D721Med (cell line): ENCODE results near the gene ZNF419.
"Not testable (repeated sequence)": the region's sequence is repeated elsewhere in the genome, so short reads cannot be mapped to it uniquely, and the experiment has no call there.

Experiments
- DNase-seq: peaks from one replicate; pipeline ENCODE4 v3.0.0; 2011; ENCODE audit warnings: low spot score; ENCODE audit not compliant: insufficient read length
- FAIRE-seq: peaks from 2 replicates; lab custom pipeline; 2011; peaks lifted over from hg19 to GRCh38; lab: Jason Lieb, UNC
- TF ChIP-seq, protein P1 (sequence below): IDR thresholded peaks from 2 replicates; pipeline ENCODE4 v1.5.1; 2012; ENCODE audit warnings: mild to moderate bottlenecking, control low read depth; ENCODE audit not compliant: insufficient read depth; ENCODE audit errors: missing control alignments

The ZNF419 gene

DNA sequence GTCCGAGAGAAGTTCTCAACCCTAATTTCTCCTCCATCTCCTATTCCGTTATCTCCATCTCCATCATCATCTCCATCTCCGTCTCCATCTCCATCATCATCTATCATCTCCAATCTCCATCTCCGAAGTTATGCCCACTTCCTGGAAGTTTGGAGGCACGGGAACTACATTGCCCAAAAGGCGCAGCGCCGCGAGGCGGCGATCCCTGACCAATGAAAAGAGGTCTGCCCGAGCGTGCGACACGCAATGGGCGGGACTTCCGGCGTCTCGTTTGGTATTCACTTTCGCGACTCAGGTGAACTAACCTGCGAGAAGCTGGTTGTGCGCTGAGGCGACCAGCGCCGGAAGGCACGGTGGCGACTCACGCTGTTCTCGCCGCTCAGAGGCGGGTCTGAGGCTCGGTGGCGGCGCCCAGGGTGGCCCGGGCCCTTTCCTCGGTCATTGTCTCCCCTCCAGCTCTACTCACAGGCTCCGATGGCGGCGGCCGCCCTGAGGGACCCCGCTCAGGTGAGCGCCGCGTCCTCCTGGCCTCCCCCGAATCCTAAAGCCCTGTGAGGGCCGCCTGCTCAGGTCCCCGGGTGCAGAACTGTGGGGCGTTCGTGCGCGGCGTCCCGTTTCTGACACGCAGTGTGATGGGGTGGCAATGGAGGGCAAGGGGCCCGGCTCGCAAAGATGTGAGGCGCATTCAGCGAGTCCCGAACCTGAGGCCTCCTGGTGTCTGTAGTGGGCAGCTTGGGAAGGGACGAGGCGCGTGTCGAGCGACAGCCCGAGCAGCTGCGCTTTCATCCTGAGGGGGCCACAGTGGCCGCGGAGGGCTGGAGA lies at the start of gene ZNF419:
Gene ZNF419, plus strand, starts transcription at position 274 of the 822 bp plus-strand sequence. Its CDS starts 201 bp downstream, at position 475.
- FAIRE-seq: not testable (repeated sequence)
- DNase-seq: peak; percentile 50

DNA sequence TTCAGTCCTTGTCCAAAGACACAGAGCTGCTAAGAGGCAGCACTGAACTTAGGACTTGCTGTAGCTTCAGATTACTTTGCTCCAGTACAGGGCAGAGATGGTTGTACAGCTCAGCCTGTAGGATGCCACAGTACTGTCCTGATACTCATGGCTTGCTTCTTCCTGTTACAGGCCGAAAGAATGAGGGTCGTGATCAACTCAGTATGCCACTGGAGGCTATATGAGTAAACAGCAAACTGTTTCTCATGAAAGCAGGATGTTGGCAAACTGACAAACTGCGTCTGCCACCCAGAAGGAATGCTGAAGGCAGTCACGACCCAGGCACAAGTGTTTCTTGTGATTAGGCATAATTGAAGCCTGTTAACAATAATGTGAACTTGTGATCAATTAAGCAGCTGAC lies 49.6 kb upstream of the ZNF419 start:
- FAIRE-seq: no peak
- no peak for DNase-seq
- TF ChIP-seq, protein P1, sequence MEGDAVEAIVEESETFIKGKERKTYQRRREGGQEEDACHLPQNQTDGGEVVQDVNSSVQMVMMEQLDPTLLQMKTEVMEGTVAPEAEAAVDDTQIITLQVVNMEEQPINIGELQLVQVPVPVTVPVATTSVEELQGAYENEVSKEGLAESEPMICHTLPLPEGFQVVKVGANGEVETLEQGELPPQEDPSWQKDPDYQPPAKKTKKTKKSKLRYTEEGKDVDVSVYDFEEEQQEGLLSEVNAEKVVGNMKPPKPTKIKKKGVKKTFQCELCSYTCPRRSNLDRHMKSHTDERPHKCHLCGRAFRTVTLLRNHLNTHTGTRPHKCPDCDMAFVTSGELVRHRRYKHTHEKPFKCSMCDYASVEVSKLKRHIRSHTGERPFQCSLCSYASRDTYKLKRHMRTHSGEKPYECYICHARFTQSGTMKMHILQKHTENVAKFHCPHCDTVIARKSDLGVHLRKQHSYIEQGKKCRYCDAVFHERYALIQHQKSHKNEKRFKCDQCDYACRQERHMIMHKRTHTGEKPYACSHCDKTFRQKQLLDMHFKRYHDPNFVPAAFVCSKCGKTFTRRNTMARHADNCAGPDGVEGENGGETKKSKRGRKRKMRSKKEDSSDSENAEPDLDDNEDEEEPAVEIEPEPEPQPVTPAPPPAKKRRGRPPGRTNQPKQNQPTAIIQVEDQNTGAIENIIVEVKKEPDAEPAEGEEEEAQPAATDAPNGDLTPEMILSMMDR: no peak

DNA sequence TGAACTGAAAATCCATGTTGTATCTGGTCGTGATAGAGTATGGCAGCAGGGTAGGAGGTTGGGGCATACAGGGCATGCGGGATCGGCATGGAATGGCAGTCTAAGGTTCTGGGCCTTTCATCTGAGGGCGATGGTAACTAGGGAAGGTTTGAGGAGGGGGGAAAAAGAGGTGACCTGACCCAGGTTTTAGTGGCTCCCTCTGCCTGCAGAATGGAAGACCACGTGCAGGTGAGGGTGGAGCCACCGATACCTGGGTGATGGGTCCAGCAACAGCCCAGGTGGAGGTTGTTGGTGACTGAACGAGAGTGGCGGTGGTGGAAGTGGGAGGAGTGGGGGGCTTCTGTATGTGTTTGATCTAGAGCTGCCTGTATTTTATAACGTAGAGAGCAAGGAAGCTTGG lies 48.6 kb upstream of the ZNF419 start:
- TF ChIP-seq, protein P1: no peak
- FAIRE-seq (no peak), DNase-seq (no peak)

DNA sequence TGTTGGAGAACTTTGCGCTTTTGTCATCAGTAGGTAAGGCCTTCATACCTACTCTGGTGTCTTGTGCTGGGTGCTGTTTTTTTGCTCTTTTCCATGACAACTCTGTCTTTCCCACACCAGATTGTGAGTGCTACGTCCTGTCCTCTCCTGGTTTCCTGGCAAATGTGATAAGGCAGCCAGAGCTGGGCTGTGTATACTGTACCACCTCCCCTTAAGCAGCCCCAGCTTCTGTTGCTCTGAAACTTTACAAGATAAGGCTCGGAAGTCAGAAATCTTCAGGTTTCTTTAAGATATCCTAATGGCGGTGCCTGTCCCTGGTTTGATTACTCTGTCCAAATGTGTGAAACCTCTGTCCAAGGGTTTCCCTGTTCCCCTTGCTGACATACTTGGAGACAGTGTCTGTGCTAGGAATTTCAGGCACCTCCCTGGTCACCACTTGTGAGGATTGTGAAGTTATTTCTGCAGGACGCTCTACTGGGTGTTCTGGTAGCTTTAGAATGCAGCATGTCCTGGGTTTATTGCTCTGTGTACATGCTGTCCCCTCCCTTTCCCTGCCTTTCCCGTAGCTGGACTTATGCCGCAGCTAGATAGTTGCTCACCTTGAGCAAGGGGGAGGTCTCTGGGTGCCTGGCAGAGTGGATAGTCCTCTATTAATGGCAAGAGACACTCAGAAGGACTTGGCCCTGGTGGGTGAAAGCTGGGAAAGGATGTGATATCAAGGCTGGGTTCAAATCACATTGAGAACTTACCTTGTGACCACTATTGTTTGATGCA lies 45.4 kb upstream of the ZNF419 start:
- no peak for FAIRE-seq
- TF ChIP-seq, protein P1: no peak
- DNase-seq: no peak

DNA sequence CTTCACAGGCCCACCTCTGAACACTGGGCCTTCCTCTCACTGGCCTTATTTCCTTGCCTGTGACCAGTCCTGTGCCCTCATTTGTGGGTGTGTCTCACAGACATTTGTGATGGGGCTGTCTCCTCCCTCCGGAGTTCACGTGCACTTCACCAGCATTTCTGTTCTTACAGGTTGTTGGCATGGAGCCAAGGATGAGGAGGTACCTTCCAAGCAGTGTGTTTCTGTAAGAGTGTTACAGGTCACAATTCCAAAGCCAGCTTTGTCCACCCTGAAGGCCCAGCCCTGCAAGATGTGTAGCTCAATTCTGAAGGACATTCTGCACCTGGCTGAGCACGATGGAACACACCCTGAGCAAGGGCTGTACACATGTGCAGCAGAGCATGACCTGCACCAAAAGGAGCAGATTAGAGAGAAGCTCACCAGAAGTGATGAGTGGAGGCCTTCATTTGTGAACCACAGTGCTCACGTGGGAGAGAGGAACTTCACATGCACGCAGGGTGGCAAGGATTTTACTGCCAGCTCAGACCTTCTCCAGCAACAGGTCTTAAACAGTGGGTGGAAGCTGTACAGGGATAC lies 44.3 kb upstream of the ZNF419 start:
- no peak for FAIRE-seq
- TF ChIP-seq, protein P1: no peak
- DNase-seq: no peak

DNA sequence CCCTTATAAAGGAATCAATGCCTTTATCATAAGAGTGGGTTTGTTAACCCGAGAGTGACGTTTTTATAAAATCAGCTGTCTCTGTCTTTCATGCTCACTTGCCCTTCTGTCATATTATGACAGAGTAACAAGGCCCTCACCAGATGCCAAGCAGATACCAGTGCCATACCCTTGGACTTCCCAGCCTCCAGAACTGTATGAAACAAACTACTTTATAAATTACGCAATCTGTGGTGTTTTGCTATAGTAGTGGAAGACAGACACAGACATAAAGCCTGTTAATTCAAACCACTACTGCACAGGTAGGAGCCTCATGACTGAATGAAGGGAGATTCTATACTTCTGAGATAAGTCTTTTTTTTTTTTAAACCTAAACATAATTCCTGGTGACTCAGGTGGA lies 35.2 kb upstream of the ZNF419 start:
- TF ChIP-seq, protein P1: no peak
- DNase-seq: no peak
- FAIRE-seq: no peak

DNA sequence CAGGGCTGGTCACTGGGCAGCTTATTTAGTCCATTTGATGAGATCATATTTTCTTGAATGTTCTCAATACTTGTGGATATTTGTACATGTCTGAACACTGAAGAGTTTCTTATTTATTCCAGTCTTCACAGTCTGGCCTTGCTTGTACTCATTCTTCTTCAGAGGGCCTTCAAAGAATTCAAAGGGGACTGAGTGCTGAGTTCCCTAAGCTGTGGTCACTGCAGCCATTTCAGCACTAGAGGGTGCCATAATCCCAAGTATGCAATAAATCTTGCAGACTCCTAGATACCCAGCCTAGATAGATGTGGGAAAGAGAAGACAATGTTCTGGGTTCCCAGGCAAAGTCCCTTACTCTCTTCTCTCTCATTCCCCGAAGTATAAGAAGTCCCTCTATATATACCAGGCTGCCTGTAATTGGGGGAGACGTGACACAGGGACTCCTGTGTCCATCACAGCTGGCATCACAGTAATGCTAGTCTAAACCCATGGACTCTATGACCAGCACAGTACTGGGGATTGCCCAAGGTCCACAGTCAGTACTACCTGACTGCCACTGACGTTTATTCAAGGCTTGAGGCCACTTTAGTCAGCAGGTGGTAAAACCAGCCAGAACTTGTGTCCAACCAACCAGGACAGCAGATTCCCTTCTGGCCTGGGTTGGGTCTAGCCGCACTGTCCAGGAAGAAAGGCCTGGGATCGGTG lies 21.7 kb upstream of the ZNF419 start:
- DNase-seq (no peak), FAIRE-seq (no peak)
- TF ChIP-seq, protein P1: peak; percentile 35
